Body of pancreas (tissue), 4 donors: ENCODE measurements around the gene TMEM208. TPM values are rescaled to one million over a fixed set of nuclear protein-coding genes. Genes with fewer than 3 reads are reported as not detected.

Source experiments
- ATAC-seq: fragments of 150-250 bp; one replicate; pipeline ENCODE4 v1.9.1; 2016
- DNase-seq, 4 donors: peaks; one replicate each; pipeline ENCODE4 v3.0.0-alpha.2; 2019
- H3K27ac ChIP-seq, 4 donors: fragments of 200-600 bp; sonication (generic); 1 replicate in 3 of 4; 2 replicates in 1 of 4; pipeline versions ENCODE4 v1.5.1 to v1.6.1; 2016 to 2019; ENCODE audit warnings: mild to moderate bottlenecking in 1 of 4, mixed read lengths in 1 of 4, moderate library complexity in 1 of 4
- H3K27me3 ChIP-seq, 2 donors: fragments of 200-600 bp; sonication (generic); one replicate each; pipeline ENCODE4 v1.6.0; 2016; ENCODE audit warnings: mild to moderate bottlenecking in 1 of 2
- H3K36me3 ChIP-seq, 2 donors: fragments of 200-600 bp; sonication (generic); replicated peaks in 1 of 2; 2 replicates each; pipeline ENCODE4 v1.5.1; 2016; ENCODE audit warnings: low read depth in 2 of 2; ENCODE audit not compliant: insufficient read depth in 1 of 2
- H3K4me1 ChIP-seq: fragments of 200-600 bp; sonication (generic); one replicate; pipeline ENCODE4 v1.6.0; 2016
- H3K4me3 ChIP-seq, 2 donors: fragments of 200-600 bp; sonication (generic); 1 replicate in 1 of 2; 2 replicates in 1 of 2; pipeline ENCODE4 v1.5.1; 2016 to 2019
- H3K9me3 ChIP-seq, 3 donors: fragments of 200-600 bp; sonication (generic); 1 replicate in 2 of 3; 2 replicates in 1 of 3; pipeline ENCODE4 v1.5.1; 2016
- CTCF ChIP-seq, 7 experiments: fragments of 450-650 bp in 4 of 7; fragments of 200-600 bp in 3 of 7; sonication (generic) in 3 of 7; IDR thresholded peaks; one replicate each; pipeline ENCODE4 v1.5.1; 2016 to 2019; ENCODE audit warnings: antibody characterized with exemption in 7 of 7
- POLR2A ChIP-seq, 3 donors: fragments of 450-650 bp; IDR thresholded peaks; one replicate each; pipeline ENCODE4 v1.6.1; 2016; ENCODE audit warnings: antibody characterized with exemption in 3 of 3, mild to moderate bottlenecking in 2 of 3
- WGBS, 2 donors: methylation state at CpG; one replicate each; pipeline ENCODE4 v1.1.5; 2017; 5-methylcytosine and 5-hydroxymethylcytosine counted together
- intact Hi-C: fragments of 100-400 bp; cut with DNase I; formaldehyde crosslinking; loops from one replicate; pipeline ENCODE4 v1.15.1; 2023
- total RNA-seq, 2 donors: library from RNA; depleted of rRNA; stranded (reverse); fragments of >200 nt; gene quantifications; one replicate each; pipeline ENCODE4 v1.1.0, GENCODE V29; 2016

TMEM208 gene
- total RNA-seq, 2 donors from 2014 or later: 35.8 to 48.1 TPM

- ATAC-seq (no peak), DNase-seq (no peak)
- Histone ChIP-seq H3K4me1 (no peaks in the 10 kb centered on the region), H3K27me3 (no peaks in the 10 kb centered on the region), H3K4me3 (no peak overlapping the region), H3K9me3 (no peaks in the 10 kb centered on the region), H3K27ac (no peak overlapping the region), H3K36me3 (peaks cover 16 to 21% of the 10 kb centered on the region in 2 donors)
- WGBS, 2 donors: 95 to 100% methylated on average over 1 to 3 of the region's 3 CpGs
- TF ChIP-seq POLR2A (IDR thresholded peaks at IDR 0.05): no peak
- TF ChIP-seq CTCF (IDR thresholded peaks at IDR 0.05): no peak
- intact Hi-C loops: no loop called here
Measured at GRCh38 chr16:67206838-67207248, 20.1 kb upstream of the TMEM208 start.

GRCh38 chr16:67207249-67208091 is 19.5 kb upstream of the TMEM208 start:
- DNase-seq: no peak
- WGBS, 2 donors: 64 to 66% methylated on average over 4 to 20 of the region's 21 CpGs
- no peaks in the 10 kb centered on the region for H3K9me3 ChIP-seq
- no peaks in the 10 kb centered on the region for H3K27me3 ChIP-seq
- intact Hi-C loops: no loop called here
- no peak overlapping the region for H3K4me3 ChIP-seq
- H3K36me3 ChIP-seq: peaks cover 10 to 15% of the 10 kb centered on the region in 2 donors
- TF ChIP-seq CTCF (IDR thresholded peaks at IDR 0.05) (no peak), POLR2A (IDR thresholded peaks at IDR 0.05) (no peak)
- no peaks in the 10 kb centered on the region for H3K4me1 ChIP-seq
- ATAC-seq: no peak
- H3K27ac ChIP-seq: no peak overlapping the region

GRCh38 chr16:67208154-67208896 is 18.6 kb upstream of the TMEM208 start:
- ATAC-seq: no peak
- Histone ChIP-seq H3K4me3 (no peak overlapping the region), H3K9me3 (no peaks in the 10 kb centered on the region), H3K27ac (no peak overlapping the region), H3K4me1 (peaks cover 7% of the 10 kb centered on the region), H3K36me3 (peaks cover 2 to 9% of the 10 kb centered on the region in 2 donors), H3K27me3 (no peaks in the 10 kb centered on the region)
- TF ChIP-seq POLR2A (IDR thresholded peaks at IDR 0.05): no peak
- TF ChIP-seq CTCF (IDR thresholded peaks at IDR 0.05): no peak
- intact Hi-C loops: no loop called here
- DNase-seq: no peak
- 51 to 60% methylated on average over 5 of the region's 11 CpGs for WGBS, 2 donors

- Histone ChIP-seq H3K4me1 (peaks cover 20% of the 10 kb centered on the region), H3K9me3 (no peaks in the 10 kb centered on the region), H3K36me3 (no peaks in the 10 kb centered on the region), H3K27ac (no peak overlapping the region), H3K4me3 (no peak overlapping the region), H3K27me3 (no peaks in the 10 kb centered on the region)
- WGBS, 2 donors: 87 to 91% methylated on average over 8 of the region's 8 CpGs
- intact Hi-C loops: no loop called here
- TF ChIP-seq POLR2A (IDR thresholded peaks at IDR 0.05): no peak
- no peak for TF ChIP-seq CTCF (IDR thresholded peaks at IDR 0.05)
- ATAC-seq (no peak), DNase-seq (no peak)
Measured at GRCh38 chr16:67209565-67209964, 17.4 kb upstream of the TMEM208 start.
